ENCODE results near the gene TIGD3.

TIGD3 gene

GRCh38 chr11:65366340-65366773 is 11.8 kb downstream of the TIGD3 start:
- TF ChIP-seq CEBPB (IDR thresholded peaks at IDR 0.05), result no peak
- peak; percentile 96 for TF ChIP-seq RAD21 (IDR thresholded peaks at IDR 0.05; ENCODE audit: low read depth)
- 0 out of 2 replicates have a peak, but pooled peaks have one; percentile 19 for TF ChIP-seq TEAD4 (IDR thresholded peaks at IDR 0.05)
- TF ChIP-seq REST (IDR thresholded peaks at IDR 0.05; ENCODE audit: low read depth), result no peak
- TF ChIP-seq TAF1 (IDR thresholded peaks at IDR 0.05; ENCODE audit: low read depth), result no peak
- TF ChIP-seq TCF12 (IDR thresholded peaks at IDR 0.05; ENCODE audit: low read depth), result no peak
- TF ChIP-seq CREB1 (IDR thresholded peaks at IDR 0.05; ENCODE audit: low read depth), result no peak
- TF ChIP-seq ZBTB7A (IDR thresholded peaks at IDR 0.05; ENCODE audit: low read depth), result no peak

GRCh38 chr11:65370659-65371049 is 16.1 kb downstream of the TIGD3 start:
- TF ChIP-seq, protein P1, sequence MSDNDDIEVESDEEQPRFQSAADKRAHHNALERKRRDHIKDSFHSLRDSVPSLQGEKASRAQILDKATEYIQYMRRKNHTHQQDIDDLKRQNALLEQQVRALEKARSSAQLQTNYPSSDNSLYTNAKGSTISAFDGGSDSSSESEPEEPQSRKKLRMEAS (IDR thresholded peaks at IDR 0.05), result no peak
- TF ChIP-seq CREB1 (IDR thresholded peaks at IDR 0.05; ENCODE audit: low read depth), result no peak
- no peak for TF ChIP-seq CEBPB (IDR thresholded peaks at IDR 0.05)
- TF ChIP-seq TAF1 (IDR thresholded peaks at IDR 0.05; ENCODE audit: low read depth), result no peak
- TF ChIP-seq YY1 (IDR thresholded peaks at IDR 0.05; ENCODE audit: low read depth), result no peak
- no peak for TF ChIP-seq ZBTB7A (IDR thresholded peaks at IDR 0.05; ENCODE audit: low read depth)
- TF ChIP-seq NFIC (IDR thresholded peaks at IDR 0.05), result no peak
- TF ChIP-seq REST (IDR thresholded peaks at IDR 0.05; ENCODE audit: low read depth), result no peak
- TF ChIP-seq FOXM1 (IDR thresholded peaks at IDR 0.05; ENCODE audit: borderline replicate concordance, low read depth), result no peak
- no peak for TF ChIP-seq TEAD4 (IDR thresholded peaks at IDR 0.05)
- TF ChIP-seq TCF12 (IDR thresholded peaks at IDR 0.05; ENCODE audit: low read depth), result no peak
- TF ChIP-seq EP300 (IDR thresholded peaks at IDR 0.05; ENCODE audit: borderline replicate concordance), result no peak
- no peak for TF ChIP-seq RAD21 (IDR thresholded peaks at IDR 0.05; ENCODE audit: low read depth)
- no peak for TF ChIP-seq EGR1 (IDR thresholded peaks at IDR 0.05)
- TF ChIP-seq, protein P2, sequence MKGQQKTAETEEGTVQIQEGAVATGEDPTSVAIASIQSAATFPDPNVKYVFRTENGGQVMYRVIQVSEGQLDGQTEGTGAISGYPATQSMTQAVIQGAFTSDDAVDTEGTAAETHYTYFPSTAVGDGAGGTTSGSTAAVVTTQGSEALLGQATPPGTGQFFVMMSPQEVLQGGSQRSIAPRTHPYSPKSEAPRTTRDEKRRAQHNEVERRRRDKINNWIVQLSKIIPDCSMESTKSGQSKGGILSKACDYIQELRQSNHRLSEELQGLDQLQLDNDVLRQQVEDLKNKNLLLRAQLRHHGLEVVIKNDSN (IDR thresholded peaks at IDR 0.05), result no peak

GRCh38 chr11:65373839-65374580 is 19.5 kb downstream of the TIGD3 start:
- TF ChIP-seq, protein P1 (IDR thresholded peaks at IDR 0.05), result no peak
- TF ChIP-seq ZBTB7A (IDR thresholded peaks at IDR 0.05; ENCODE audit: low read depth) (no peak), YY1 (IDR thresholded peaks at IDR 0.05; ENCODE audit: low read depth) (no peak), TAF1 (IDR thresholded peaks at IDR 0.05; ENCODE audit: low read depth) (no peak), NFIC (IDR thresholded peaks at IDR 0.05) (no peak), RAD21 (IDR thresholded peaks at IDR 0.05; ENCODE audit: low read depth) (no peak), EP300 (IDR thresholded peaks at IDR 0.05; ENCODE audit: borderline replicate concordance) (no peak), EGR1 (IDR thresholded peaks at IDR 0.05) (no peak), REST (IDR thresholded peaks at IDR 0.05; ENCODE audit: low read depth) (no peak), FOXM1 (IDR thresholded peaks at IDR 0.05; ENCODE audit: borderline replicate concordance, low read depth) (no peak), CEBPB (IDR thresholded peaks at IDR 0.05) (no peak), CREB1 (IDR thresholded peaks at IDR 0.05; ENCODE audit: low read depth) (no peak), TEAD4 (IDR thresholded peaks at IDR 0.05) (no peak), TCF12 (IDR thresholded peaks at IDR 0.05; ENCODE audit: low read depth) (no peak)
- TF ChIP-seq, protein P2 (IDR thresholded peaks at IDR 0.05), result no peak

DNA sequence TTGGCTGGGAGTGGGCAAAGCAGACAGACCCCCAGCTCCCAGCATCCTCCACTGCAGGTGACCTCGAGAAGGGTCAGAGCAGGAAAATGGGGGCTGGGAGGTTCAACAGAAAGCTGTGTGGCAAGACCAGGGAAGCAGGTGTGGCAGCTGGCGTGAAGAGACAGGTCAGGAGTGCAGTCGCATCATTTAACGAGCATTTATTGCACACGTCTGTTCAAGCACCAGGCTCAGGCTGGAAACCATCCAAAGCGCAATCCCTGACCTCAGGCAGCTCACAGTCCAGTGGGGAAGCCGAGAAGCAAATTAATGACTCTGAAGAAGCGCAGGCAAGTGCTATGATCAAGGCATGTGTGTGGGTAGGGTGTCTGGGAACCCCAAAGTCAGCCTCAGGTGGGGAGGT is 20.5 kb downstream of the TIGD3 start:
- no peak for TF ChIP-seq EGR1 (IDR thresholded peaks at IDR 0.05)
- TF ChIP-seq TCF12 (IDR thresholded peaks at IDR 0.05; ENCODE audit: low read depth), result no peak
- TF ChIP-seq CREB1 (IDR thresholded peaks at IDR 0.05; ENCODE audit: low read depth), result no peak
- TF ChIP-seq, protein P1 (IDR thresholded peaks at IDR 0.05), result no peak
- TF ChIP-seq TAF1 (IDR thresholded peaks at IDR 0.05; ENCODE audit: low read depth), result no peak
- TF ChIP-seq EP300 (IDR thresholded peaks at IDR 0.05; ENCODE audit: borderline replicate concordance), result no peak
- TF ChIP-seq, protein P2 (IDR thresholded peaks at IDR 0.05), result no peak
- TF ChIP-seq FOXM1 (IDR thresholded peaks at IDR 0.05; ENCODE audit: borderline replicate concordance, low read depth), result no peak
- TF ChIP-seq ZBTB7A (IDR thresholded peaks at IDR 0.05; ENCODE audit: low read depth), result no peak
- TF ChIP-seq YY1 (IDR thresholded peaks at IDR 0.05; ENCODE audit: low read depth), result no peak
- TF ChIP-seq NFIC (IDR thresholded peaks at IDR 0.05), result no peak
- TF ChIP-seq REST (IDR thresholded peaks at IDR 0.05; ENCODE audit: low read depth), result no peak
